ENCODE results near the gene TRIM4.
"Not testable (repeated sequence)": the region's sequence is repeated elsewhere in the genome, so short reads cannot be mapped to it uniquely, and the experiment has no call there.

GRCh38 chr7:99890348-99890747, 29.0 kb downstream of the TRIM4 start:
- TF ChIP-seq POLR2A, CTCF (IDR thresholded peaks at IDR 0.05): not testable (repeated sequence)

All from body of pancreas (tissue), 4 donors.